Left ventricle myocardium inferior (tissue), 1 donor: ENCODE data around the gene RASGEF1B. TPM values are rescaled to one million over a fixed set of nuclear protein-coding genes. Genes with fewer than 3 reads are reported as not detected.
"Not testable (repeated sequence)": the region's sequence is repeated elsewhere in the genome, so short reads cannot be mapped to it uniquely, and the experiment has no call there.

Source experiments
- DNase-seq: peaks from one replicate; pipeline ENCODE4 v3.0.0-alpha.2; 2020
- H3K27ac ChIP-seq: fragments of 200-600 bp; replicated peaks from 2 replicates; pipeline ENCODE4 v1.8.0; 2021
- H3K27me3 ChIP-seq: fragments of 200-600 bp; 2 replicates; pipeline ENCODE4 v1.8.0; 2021; ENCODE audit warnings: low read depth
- H3K36me3 ChIP-seq: fragments of 200-600 bp; 2 replicates; pipeline ENCODE4 v1.8.0; 2021
- H3K4me1 ChIP-seq: fragments of 200-600 bp; 2 replicates; pipeline ENCODE4 v1.8.0; 2021
- H3K4me3 ChIP-seq: fragments of 200-600 bp; 2 replicates; pipeline ENCODE4 v1.8.0; 2021; ENCODE audit warnings: mild to moderate bottlenecking, moderate library complexity
- H3K9me3 ChIP-seq: fragments of 200-600 bp; replicated peaks from 2 replicates; pipeline ENCODE4 v1.8.0; 2021
- intact Hi-C: fragments of 100-400 bp; cut with micrococcal nuclease; formaldehyde crosslinking; loops from one replicate; pipeline ENCODE4 v1.11.0; 2022
- total RNA-seq: library from RNA; stranded (reverse); fragmentation: NEBNext Ultra II Directional; extraction: Animal tissue kit (Norgen Biotek cat#: 25700); gene quantifications from one replicate; pipeline ENCODE4 v1.2.1, GENCODE V29; 2021
- TF ChIP-seq, protein P1 (sequence below): fragments of 200-600 bp; IDR thresholded peaks from 2 replicates; pipeline ENCODE4 v1.8.0; 2021; ENCODE audit warnings: antibody characterized with exemption, mild to moderate bottlenecking, borderline replicate concordance
- donor health status: DM: no; HTN: yes; CAD: no; lungs with severe emphysema.

The RASGEF1B gene
- total RNA-seq, 1 donor from 2014 or later: 4.3 TPM

GRCh38 chr4:81490403-81491160, 18.9 kb upstream of the RASGEF1B start:
- Histone ChIP-seq H3K9me3 (peaks cover 14% of the 10 kb centered on the region), H3K36me3 (no peaks in the 10 kb centered on the region), H3K4me3 (no peak overlapping the region), H3K27me3 (no peaks in the 10 kb centered on the region), H3K4me1 (peaks cover 8% of the 10 kb centered on the region), H3K27ac (no peak overlapping the region)
- no peak for DNase-seq
- TF ChIP-seq, protein P1, sequence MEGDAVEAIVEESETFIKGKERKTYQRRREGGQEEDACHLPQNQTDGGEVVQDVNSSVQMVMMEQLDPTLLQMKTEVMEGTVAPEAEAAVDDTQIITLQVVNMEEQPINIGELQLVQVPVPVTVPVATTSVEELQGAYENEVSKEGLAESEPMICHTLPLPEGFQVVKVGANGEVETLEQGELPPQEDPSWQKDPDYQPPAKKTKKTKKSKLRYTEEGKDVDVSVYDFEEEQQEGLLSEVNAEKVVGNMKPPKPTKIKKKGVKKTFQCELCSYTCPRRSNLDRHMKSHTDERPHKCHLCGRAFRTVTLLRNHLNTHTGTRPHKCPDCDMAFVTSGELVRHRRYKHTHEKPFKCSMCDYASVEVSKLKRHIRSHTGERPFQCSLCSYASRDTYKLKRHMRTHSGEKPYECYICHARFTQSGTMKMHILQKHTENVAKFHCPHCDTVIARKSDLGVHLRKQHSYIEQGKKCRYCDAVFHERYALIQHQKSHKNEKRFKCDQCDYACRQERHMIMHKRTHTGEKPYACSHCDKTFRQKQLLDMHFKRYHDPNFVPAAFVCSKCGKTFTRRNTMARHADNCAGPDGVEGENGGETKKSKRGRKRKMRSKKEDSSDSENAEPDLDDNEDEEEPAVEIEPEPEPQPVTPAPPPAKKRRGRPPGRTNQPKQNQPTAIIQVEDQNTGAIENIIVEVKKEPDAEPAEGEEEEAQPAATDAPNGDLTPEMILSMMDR: no peak
- intact Hi-C loops: no loop called here

GRCh38 chr4:81486502-81486901, 14.8 kb upstream of the RASGEF1B start:
- H3K36me3 ChIP-seq: no peaks in the 10 kb centered on the region
- intact Hi-C loops: no loop called here
- no peaks in the 10 kb centered on the region for H3K4me1 ChIP-seq
- H3K27me3 ChIP-seq: no peaks in the 10 kb centered on the region
- no peak overlapping the region for H3K27ac ChIP-seq
- peaks cover 4% of the 10 kb centered on the region for H3K9me3 ChIP-seq
- no peak overlapping the region for H3K4me3 ChIP-seq
- TF ChIP-seq, protein P1: no peak
- DNase-seq: no peak

- TF ChIP-seq, protein P1: no peak
- Histone ChIP-seq H3K4me3 (no peak overlapping the region), H3K4me1 (no peaks in the 10 kb centered on the region), H3K9me3 (no peaks in the 10 kb centered on the region), H3K27me3 (no peaks in the 10 kb centered on the region), H3K36me3 (no peaks in the 10 kb centered on the region), H3K27ac (no peak overlapping the region)
- intact Hi-C loops: no loop called here
- no peak for DNase-seq
Measured at GRCh38 chr4:81485310-81485980, 13.7 kb upstream of the RASGEF1B start.

DNA sequence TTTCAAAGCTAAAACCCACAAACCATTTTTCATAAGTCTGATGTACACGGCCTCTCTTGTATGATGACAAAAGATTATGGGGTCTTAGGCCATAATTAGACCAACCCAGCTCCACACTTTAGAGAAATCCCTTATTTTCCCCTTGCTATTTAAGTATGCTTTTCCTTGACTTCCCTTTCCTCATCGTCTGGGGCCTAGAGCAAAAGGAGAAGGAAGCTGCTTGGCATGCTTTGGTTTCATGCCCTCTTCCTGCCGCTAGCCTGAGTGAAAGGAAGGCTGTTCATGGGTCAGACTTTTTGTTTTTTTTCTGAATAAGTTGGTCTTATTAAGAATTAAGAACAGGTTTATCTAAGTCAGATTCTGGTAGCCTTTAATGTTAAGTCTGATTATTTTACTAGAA, 10.6 kb upstream of the RASGEF1B start:
- Histone ChIP-seq H3K4me1 (no peaks in the 10 kb centered on the region), H3K27me3 (no peaks in the 10 kb centered on the region), H3K27ac (no peak overlapping the region), H3K9me3 (peaks cover 5% of the 10 kb centered on the region), H3K4me3 (no peak overlapping the region), H3K36me3 (no peaks in the 10 kb centered on the region)
- intact Hi-C loops: no loop called here
- no peak for DNase-seq
- TF ChIP-seq, protein P1: no peak

DNA sequence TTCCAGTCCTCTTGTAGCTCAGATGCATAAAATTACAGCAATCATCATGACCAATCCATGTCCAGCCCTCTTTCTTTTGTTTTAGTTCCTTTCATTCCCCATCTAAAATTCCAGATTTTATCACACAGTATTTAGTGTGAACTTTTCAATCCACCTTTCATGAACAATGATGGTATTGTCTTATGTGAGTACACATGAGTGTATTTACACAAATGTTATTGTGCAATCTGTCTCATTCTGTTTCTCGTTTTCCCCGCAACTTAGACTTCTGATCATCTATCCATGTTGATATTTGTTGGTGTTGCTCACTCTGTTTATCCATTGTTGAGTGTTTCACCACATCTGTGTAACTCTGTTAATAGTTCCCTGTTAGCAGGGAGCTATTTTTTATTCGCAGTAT, 9.4 kb upstream of the RASGEF1B start:
- TF ChIP-seq, protein P1: no peak
- Histone ChIP-seq H3K4me3 (no peak overlapping the region), H3K27me3 (no peaks in the 10 kb centered on the region), H3K4me1 (no peaks in the 10 kb centered on the region), H3K36me3 (no peaks in the 10 kb centered on the region), H3K27ac (no peak overlapping the region), H3K9me3 (peaks cover 5% of the 10 kb centered on the region)
- DNase-seq: no peak
- intact Hi-C loops: no loop called here

DNA sequence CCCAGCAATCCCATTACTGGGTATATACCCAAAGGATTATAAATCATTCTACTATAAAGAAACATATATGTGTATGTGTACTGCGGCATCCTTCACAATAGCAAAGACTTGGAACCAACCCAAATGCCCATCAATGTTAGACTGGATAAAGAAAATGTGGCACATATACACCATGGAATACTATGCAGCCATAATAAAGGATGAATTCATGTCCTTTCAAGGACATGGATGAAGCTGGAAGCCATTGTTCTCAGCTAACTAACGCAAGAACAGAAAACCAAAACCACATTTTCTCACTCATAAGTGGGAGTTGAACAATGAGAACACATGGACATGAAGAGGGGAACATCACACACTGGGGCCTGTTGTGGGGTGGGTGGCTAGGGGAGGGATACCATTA, 7.9 kb upstream of the RASGEF1B start:
- H3K9me3 ChIP-seq, H3K27me3 ChIP-seq, intact Hi-C loops, H3K4me3 ChIP-seq, H3K27ac ChIP-seq, DNase-seq, H3K4me1 ChIP-seq, H3K36me3 ChIP-seq: not testable (repeated sequence)

DNA sequence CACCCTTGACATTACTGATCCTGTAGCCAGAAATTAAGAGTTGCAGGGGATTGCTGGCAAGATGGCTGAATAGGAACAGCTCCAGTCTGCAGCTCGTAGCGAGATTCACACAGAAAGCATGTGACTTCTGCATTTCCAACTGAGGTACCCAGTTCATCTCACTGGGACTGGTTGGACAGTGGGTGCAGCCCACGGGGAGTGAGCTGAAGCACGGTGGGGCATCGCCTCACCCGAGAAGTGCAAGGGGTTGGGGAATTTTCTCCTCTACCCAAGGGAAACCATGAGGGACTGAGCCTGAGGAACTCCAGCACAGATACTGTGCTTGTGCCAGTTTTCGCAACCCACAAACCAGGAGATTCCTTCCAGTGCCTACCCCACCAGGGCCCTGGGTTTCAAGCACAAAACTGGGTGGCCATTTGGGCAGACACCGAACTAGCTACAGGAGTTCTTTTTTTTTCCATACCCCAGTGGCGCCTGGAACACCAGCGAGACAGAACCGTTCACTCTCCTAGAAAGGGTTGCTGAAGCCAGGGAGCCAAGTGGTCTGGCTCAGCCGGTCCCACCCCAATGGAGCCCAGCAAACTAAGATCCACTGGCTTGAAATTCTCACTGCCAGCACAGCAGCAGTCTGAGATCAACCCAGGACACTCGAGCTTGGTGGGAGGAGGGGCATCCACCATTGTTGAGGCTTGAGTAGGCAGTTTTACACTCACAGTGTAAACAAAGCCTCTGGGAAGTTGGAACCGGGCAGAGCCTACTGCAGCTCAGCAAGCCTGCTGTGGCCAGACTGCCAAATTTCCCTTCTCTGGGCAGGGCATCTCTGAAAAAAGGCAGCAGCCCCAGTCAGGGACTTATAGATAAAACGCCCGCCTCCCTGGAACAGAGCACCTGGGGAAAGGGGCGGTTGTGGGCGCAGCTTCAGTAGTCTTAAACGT, 1.9 kb upstream of the RASGEF1B start:
- H3K9me3 ChIP-seq, H3K4me3 ChIP-seq, intact Hi-C loops, DNase-seq, H3K36me3 ChIP-seq, H3K27ac ChIP-seq, H3K27me3 ChIP-seq: not testable (repeated sequence)
- peaks cover 39% of the 10 kb centered on the region for H3K4me1 ChIP-seq
